SK-N-SH treated with all-trans-retinoic acid at 6 μM for 48 hours (cell line): ENCODE results near the gene FAM136A.

ENCODE experiments used
- ATAC-seq: fragments of 200-7000 bp; cut with Tn5 transposase; 3 replicates; pipeline ENCODE4 v1.9.1; 2020; ENCODE audit warnings: mild to moderate bottlenecking, moderate library complexity
- ARNTL ChIP-seq: fragments of 450-650 bp; formaldehyde crosslinking; IDR thresholded peaks from 2 replicates; pipeline ENCODE4 v1.5.0; 2020; ENCODE audit warnings: low read depth, mild to moderate bottlenecking, moderate library complexity, borderline replicate concordance
- BACH2 ChIP-seq: fragments of 250-450 bp; sonication (Bioruptor Pico); IDR thresholded peaks from 2 replicates; pipeline ENCODE4 v1.9.0; 2021; ENCODE audit warnings: mild to moderate bottlenecking, borderline replicate concordance
- CSDC2 ChIP-seq: fragments of 250-450 bp; sonication (Bioruptor Pico); IDR thresholded peaks from 2 replicates; pipeline ENCODE4 v1.5.0; 2020; ENCODE audit warnings: mild to moderate bottlenecking, moderate library complexity
- ESRRG ChIP-seq: fragments of 250-450 bp; sonication (Bioruptor Pico); IDR thresholded peaks from 2 replicates; pipeline ENCODE4 v1.6.1; 2021; ENCODE audit warnings: mild to moderate bottlenecking
- GLIS3 ChIP-seq: fragments of 250-450 bp; sonication (Bioruptor Pico); IDR thresholded peaks from 2 replicates; pipeline ENCODE4 v1.5.0; 2020; ENCODE audit warnings: mild to moderate bottlenecking, moderate library complexity
- ISL1 ChIP-seq: fragments of 250-450 bp; sonication (Bioruptor Pico); IDR thresholded peaks from 2 replicates; pipeline ENCODE4 v2.1.2; 2022; ENCODE audit warnings: mild to moderate bottlenecking, moderate library complexity
- OSR1 ChIP-seq: fragments of 250-450 bp; sonication (Bioruptor Pico); IDR thresholded peaks from 2 replicates; pipeline ENCODE4 v1.8.0; 2022; ENCODE audit warnings: moderate library complexity, mild to moderate bottlenecking, inconsistent platforms
- PATZ1 ChIP-seq: fragments of 250-450 bp; sonication (Bioruptor Pico); IDR thresholded peaks from 2 replicates; pipeline ENCODE4 v1.8.0; 2020; ENCODE audit warnings: mild to moderate bottlenecking, moderate library complexity, borderline replicate concordance
- POU6F1 ChIP-seq: fragments of 250-450 bp; sonication (Bioruptor Pico); IDR thresholded peaks from 2 replicates; pipeline ENCODE4 v1.8.0; 2021; ENCODE audit warnings: low read depth, mild to moderate bottlenecking, moderate library complexity, borderline replicate concordance
- PPARA ChIP-seq: fragments of 250-450 bp; sonication (Bioruptor Pico); IDR thresholded peaks from 2 replicates; pipeline ENCODE4 v1.5.0; 2020; ENCODE audit warnings: mild to moderate bottlenecking, borderline replicate concordance
- RARB ChIP-seq: fragments of 250-450 bp; sonication (Bioruptor Pico); IDR thresholded peaks from 2 replicates; pipeline ENCODE4 v1.8.0; 2021; ENCODE audit warnings: mild to moderate bottlenecking, moderate library complexity
- SNAI2 ChIP-seq: fragments of 250-450 bp; sonication (Bioruptor Pico); IDR thresholded peaks from 2 replicates; pipeline ENCODE4 v1.5.0; 2020; ENCODE audit warnings: mild to moderate bottlenecking, moderate library complexity
- TCF4 ChIP-seq: fragments of 250-450 bp; sonication (Bioruptor Pico); IDR thresholded peaks from 2 replicates; pipeline ENCODE4 v1.8.0; 2021; ENCODE audit warnings: mild to moderate bottlenecking, moderate library complexity, borderline replicate concordance
- TOX ChIP-seq: fragments of 250-450 bp; sonication (Bioruptor Pico); IDR thresholded peaks from 2 replicates; pipeline ENCODE4 v1.8.0; 2021; ENCODE audit warnings: mild to moderate bottlenecking, moderate library complexity, borderline replicate concordance
- TSHZ2 ChIP-seq: fragments of 250-450 bp; sonication (Bioruptor Pico); IDR thresholded peaks from 2 replicates; pipeline ENCODE4 v1.5.0; 2020; ENCODE audit warnings: mild to moderate bottlenecking, moderate library complexity
- ZC3H10 ChIP-seq: fragments of 250-450 bp; sonication (Bioruptor Pico); IDR thresholded peaks from 2 replicates; pipeline ENCODE4 v1.5.1; 2021; ENCODE audit warnings: mild to moderate bottlenecking, moderate library complexity
- ZFP3 ChIP-seq: fragments of 250-450 bp; sonication (Bioruptor Pico); IDR thresholded peaks from 2 replicates; pipeline ENCODE4 v1.5.0; 2020; ENCODE audit warnings: mild to moderate bottlenecking, moderate library complexity
- ZFP30 ChIP-seq: fragments of 450-650 bp; formaldehyde crosslinking; IDR thresholded peaks from 2 replicates; pipeline ENCODE4 v1.5.0; 2022; ENCODE audit warnings: mild to moderate bottlenecking, moderate library complexity
- ZNF565 ChIP-seq: fragments of 450-650 bp; formaldehyde crosslinking; conservative IDR thresholded peaks from 2 replicates; pipeline ENCODE4 v1.5.0; 2020; ENCODE audit warnings: low read depth, mild to moderate bottlenecking, moderate library complexity
- ZNF70 ChIP-seq: fragments of 450-650 bp; formaldehyde crosslinking; IDR thresholded peaks from 2 replicates; pipeline ENCODE4 v1.5.0; 2020; ENCODE audit warnings: mild to moderate bottlenecking, moderate library complexity
- ZNF8 ChIP-seq: fragments of 450-650 bp; formaldehyde crosslinking; IDR thresholded peaks from 2 replicates; pipeline ENCODE4 v1.5.0; 2020; ENCODE audit warnings: mild to moderate bottlenecking, moderate library complexity
- TF ChIP-seq, protein P1 (sequence below): fragments of 250-450 bp; sonication (Bioruptor Pico); IDR thresholded peaks from 2 replicates; pipeline ENCODE4 v1.5.1; 2020; ENCODE audit warnings: low read depth, mild to moderate bottlenecking, moderate library complexity

The FAM136A gene

DNA sequence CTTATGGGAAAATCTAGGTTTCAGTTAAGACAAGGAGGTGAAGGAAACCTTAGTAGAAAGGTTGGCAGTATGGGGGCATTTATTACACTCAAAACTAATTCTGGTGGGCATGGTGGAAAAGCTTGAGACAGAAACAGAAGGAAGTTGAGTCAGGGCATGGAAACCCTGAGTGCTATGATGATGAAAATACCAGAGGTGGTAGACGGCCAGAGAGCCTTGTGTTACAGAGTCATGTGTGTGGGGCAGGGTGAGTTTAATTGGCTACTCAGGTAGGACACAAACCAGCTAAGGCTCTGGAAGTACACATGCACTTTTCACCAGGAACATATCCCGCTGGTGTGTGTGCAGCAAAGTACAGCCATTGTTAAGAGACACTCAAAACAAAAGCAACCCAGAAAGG lies 20.7 kb upstream of the FAM136A start (continued):
- TF ChIP-seq TCF4 = no peak
- no peak for TF ChIP-seq ZNF565
- TF ChIP-seq SNAI2 (CRISPR knock-in tag) = no peak
- TF ChIP-seq ZFP3 (CRISPR knock-in tag) = no peak
- no peak for TF ChIP-seq POU6F1 (CRISPR knock-in tag)
- no peak for TF ChIP-seq OSR1
- TF ChIP-seq, all 23 proteins: peak for 0

GRCh38 chr2:70321370-70321769 lies 19.5 kb upstream of the FAM136A start:
- TF ChIP-seq ARNTL (CRISPR knock-in tag) (no peak), TOX (CRISPR knock-in tag) (no peak), ZFP30 (CRISPR knock-in tag) (no peak), ESRRG (CRISPR knock-in tag) (no peak), TSHZ2 (CRISPR knock-in tag) (no peak), CSDC2 (no peak), PATZ1 (CRISPR knock-in tag) (no peak), TCF4 (no peak), PPARA (CRISPR knock-in tag) (no peak), ZNF8 (CRISPR knock-in tag) (no peak), ZFP3 (CRISPR knock-in tag) (no peak)
- TF ChIP-seq, protein P1, sequence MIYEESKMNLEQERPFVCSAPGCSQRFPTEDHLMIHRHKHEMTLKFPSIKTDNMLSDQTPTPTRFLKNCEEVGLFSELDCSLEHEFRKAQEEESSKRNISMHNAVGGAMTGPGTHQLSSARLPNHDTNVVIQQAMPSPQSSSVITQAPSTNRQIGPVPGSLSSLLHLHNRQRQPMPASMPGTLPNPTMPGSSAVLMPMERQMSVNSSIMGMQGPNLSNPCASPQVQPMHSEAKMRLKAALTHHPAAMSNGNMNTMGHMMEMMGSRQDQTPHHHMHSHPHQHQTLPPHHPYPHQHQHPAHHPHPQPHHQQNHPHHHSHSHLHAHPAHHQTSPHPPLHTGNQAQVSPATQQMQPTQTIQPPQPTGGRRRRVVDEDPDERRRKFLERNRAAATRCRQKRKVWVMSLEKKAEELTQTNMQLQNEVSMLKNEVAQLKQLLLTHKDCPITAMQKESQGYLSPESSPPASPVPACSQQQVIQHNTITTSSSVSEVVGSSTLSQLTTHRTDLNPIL = no peak
- no peak for ATAC-seq

- no peak for TF ChIP-seq PPARA (CRISPR knock-in tag)
- no peak for TF ChIP-seq ZC3H10
- TF ChIP-seq POU6F1 (CRISPR knock-in tag) = no peak
- no peak for TF ChIP-seq TCF4
- no peak for TF ChIP-seq TOX (CRISPR knock-in tag)
- TF ChIP-seq, protein P1 = no peak
- no peak for TF ChIP-seq OSR1
- no peak for TF ChIP-seq GLIS3 (CRISPR knock-in tag)
- no peak for TF ChIP-seq BACH2 (CRISPR knock-in tag)
- no peak for TF ChIP-seq ZNF8 (CRISPR knock-in tag)
- no peak for TF ChIP-seq ISL1 (CRISPR knock-in tag)
- no peak for TF ChIP-seq CSDC2
- TF ChIP-seq ZNF70 = no peak
- TF ChIP-seq ESRRG (CRISPR knock-in tag) = no peak
- no peak for TF ChIP-seq ZNF565
- TF ChIP-seq TSHZ2 (CRISPR knock-in tag) = no peak
- TF ChIP-seq ARNTL (CRISPR knock-in tag) = no peak
- TF ChIP-seq RARB (CRISPR knock-in tag) = no peak
- no peak for ATAC-seq
Observed at GRCh38 chr2:70314640-70315039, 12.8 kb upstream of the FAM136A start.
